GM19372 (cell line): ENCODE data around the gene EPS15.

Source experiments
- ATAC-seq: cut with Tn5 transposase; IDR thresholded peaks from one replicate; pipeline ENCODE4 v1.9.1; 2021; ENCODE audit warnings: mild to moderate bottlenecking, low read depth, moderate library complexity; ENCODE audit not compliant: unreplicated experiment

EPS15 gene

DNA sequence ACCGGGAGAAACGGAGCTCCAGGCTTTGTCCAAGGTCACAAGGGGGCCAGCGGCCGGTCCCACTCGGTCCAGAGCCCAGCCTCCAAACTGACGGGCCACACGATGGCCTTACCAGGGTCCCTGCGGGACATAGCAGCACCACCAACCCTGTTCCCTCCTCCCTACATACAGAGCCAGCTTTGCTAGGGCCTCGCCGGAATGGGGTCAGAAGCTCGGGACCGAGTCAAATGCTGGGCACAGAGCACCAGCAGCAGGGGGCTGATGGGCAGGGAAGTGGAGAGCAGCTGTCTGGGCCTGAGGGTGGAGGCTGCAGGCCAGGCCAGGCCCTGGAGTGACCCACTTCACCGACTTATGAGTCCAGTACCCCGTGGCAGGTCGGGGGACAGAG, 173.8 kb downstream of the EPS15 start:
- no peak for ATAC-seq

- no peak for ATAC-seq
Measured at GRCh38 chr1:51344602-51345299, 174.3 kb downstream of the EPS15 start.

DNA sequence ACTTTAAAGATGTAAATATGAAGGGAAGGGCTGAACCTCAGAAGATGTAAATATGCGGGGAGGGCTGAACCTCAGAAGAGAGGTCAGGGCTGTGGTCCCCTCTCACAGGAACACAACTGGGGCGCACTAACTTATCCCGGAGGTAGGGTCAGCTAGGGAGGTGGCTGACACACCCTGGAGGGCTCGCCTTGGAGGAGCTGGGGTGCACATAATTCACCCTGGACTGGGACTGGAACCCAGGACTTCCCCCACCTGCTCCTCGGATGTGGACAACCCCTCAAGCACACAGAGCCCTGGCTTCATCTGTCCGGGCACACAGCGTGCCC, 174.8 kb downstream of the EPS15 start:
- ATAC-seq = no peak

GRCh38 chr1:51343624-51344023, 175.4 kb downstream of the EPS15 start:
- ATAC-seq = no peak

- no peak for ATAC-seq
Measured at GRCh38 chr1:51342591-51343206, 176.4 kb downstream of the EPS15 start.

DNA sequence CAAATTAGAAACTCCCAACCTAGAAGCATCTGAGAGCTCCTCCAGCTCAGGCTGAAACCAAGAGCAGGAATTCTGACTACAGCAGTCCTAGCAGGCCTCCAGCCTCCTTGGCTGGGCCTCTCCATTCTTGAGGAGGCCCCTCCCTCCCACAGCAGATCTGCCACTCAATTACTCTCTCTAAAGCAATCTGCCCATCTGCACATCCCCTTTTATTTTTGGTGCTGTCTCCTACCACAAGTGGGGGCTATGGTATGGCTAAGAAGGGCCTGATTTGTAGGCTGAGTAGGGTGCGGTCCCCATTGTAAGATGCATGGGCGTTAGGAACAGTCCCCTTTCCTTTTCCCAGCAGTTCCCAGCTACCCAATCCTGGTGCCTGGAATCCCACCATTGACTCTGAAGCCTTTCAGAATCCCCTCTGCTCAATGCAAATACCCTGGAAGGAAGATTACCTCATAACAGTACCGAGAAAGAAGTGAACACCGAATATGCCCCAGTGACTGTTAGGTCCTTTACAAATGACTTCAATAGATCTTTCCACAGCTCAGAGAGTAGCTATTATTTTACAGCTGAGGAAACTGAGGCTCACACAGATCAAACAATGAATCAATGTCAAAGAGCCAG, 177.1 kb downstream of the EPS15 start:
- ATAC-seq = no peak

GRCh38 chr1:51340380-51340779, 178.7 kb downstream of the EPS15 start:
- no peak for ATAC-seq

GRCh38 chr1:51336711-51337110, 182.4 kb downstream of the EPS15 start:
- no peak for ATAC-seq

DNA sequence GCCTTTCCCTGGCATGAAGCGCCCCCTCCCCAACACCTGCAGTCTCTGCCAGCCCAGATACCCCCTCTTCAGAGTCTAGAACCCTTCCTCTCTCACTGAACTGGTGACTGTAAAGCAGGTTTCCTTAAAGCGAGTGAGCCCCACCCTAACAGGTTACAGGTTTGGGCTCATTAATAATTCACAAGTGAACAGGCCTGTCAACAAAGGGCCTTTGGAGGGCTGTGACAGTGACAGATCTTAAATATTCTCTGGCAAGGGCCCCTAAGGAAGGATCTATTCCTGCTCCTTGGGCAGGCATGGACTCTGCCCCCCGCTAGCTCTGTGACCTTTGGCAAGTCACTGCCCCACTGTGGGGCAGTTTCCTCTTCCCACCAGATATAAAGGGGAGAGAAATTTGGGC, 183.1 kb downstream of the EPS15 start:
- no peak for ATAC-seq

DNA sequence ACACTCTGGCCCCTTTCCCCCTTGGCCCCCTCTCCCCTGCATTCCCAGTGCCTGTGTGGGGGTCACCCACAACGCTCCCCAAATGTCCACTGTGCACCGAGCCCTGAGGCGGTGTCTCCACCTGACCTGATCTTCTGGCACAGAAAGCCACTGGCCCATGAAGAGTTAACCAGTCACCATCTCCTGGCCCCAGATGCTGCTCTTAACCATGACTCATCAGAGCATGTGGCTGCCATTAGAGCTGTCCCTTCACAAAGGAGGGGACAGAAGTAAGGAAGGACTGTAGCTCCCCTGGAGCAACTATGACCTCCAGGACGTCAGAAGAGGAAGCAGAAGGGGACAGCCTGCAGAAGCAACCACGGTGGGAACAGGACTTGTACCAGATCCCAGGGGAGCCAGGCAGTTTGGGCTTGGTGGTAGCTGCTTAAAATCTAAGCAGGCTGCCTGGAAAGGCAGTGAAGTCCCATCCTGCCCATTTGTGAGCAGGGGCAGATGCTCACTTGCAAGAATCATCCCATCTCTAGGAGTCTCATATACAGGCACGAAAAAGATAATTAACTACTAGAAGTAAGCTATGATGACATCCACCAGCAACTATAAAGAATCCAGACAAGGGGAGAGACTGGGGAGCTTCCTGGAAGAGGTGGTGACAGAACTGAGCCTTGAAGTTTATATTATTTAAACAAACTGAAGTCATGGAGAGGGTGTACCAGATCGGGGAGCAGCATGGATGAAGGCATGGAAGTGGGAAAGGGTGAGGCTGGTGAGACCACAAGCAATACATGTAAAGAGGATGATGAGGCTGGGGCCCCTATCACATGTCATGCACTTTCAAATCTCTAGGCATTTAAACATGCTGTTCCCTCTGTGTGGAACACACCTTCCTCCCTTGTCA, 187.6 kb downstream of the EPS15 start:
- no peak for ATAC-seq

DNA sequence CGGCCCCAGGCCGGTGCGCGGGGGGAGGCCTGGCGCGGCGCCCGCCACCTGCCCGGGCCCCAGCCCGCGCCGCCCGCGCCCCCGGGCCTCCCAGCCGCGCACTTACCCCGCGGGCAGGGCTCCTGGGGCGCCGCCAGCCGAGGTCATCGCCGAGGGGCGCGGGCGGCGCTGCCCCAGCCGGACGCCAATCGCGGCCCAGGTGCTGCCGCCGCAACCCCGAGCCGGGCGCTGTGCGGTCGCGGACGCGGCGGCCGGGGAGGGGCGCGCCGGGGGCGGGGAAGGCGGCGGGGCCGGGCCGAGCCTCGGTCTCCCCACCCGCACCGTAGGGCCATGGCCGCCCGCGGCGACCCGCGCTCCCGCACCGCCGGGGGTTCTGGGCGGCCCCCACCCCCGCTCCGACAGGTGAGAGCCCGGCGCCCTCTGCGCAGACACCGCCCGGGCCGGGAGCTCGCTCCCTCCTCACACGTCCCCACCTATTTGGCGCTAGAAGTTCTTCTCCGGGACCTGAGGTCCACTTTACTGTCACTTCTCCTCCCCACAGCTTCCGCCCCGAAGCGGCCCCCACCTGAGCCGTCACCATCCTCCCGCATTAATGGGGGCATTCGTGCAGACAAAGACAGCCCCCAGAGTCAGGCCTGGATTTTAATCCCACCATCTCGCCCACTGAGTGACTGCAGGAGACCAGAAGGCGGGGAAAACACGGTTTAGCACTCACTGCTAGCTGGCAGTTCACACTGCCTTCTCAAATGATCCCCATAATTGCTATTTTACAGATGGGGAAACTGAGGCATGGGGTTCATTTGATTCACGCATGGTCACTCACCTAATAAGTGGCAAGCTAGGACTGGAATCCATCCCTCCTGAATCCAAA, 188.5 kb downstream of the EPS15 start, which contains the start of gene TTC39A:
TTC39A (minus strand) TSS at position 232 of the 871 bp plus-strand sequence; CDS start at position 147, 85 bp downstream.
- no peak for ATAC-seq

DNA sequence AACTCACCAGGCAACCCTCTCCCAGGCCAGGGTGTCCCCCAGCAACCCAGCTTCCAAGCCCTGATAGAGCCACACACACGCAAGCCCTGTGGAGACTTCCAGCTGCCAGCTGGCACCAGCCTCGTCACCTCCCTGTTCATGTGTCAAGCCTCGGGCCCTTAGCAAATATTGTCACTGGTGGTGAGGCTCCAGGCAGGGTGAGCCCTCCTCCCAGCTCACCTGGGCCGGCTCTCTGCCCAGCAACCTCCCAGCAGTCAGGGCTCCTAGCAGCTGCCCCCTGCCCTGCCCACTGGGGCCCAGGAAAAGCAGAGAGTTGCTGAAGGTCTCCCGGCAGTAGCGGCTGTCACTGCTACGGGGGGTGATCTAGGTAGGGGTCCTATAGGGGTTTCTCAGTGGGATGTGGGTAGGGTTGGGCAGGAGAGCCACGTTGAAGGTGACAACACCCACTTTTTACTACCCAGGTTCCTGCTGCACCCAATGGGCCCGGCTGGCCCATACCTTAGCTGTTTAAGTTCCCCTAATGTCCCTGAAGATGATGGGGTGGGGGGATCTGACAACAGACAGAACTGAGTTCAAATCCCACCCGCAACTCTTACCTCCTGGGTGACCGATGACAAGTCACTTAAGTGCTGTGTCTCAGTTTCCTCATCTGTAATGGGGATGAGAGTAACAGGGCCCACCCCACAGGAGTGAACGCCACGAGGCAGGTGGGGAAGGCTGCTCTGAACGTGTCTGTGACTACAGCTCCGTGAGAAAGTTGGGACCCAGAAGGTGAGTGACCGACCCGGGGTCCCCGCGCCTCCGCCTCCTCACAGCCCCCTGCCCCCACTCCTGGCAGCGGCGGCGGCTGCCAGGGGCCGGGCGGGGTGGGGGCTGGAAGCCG, 189.4 kb downstream of the EPS15 start:
- ATAC-seq = no peak

DNA sequence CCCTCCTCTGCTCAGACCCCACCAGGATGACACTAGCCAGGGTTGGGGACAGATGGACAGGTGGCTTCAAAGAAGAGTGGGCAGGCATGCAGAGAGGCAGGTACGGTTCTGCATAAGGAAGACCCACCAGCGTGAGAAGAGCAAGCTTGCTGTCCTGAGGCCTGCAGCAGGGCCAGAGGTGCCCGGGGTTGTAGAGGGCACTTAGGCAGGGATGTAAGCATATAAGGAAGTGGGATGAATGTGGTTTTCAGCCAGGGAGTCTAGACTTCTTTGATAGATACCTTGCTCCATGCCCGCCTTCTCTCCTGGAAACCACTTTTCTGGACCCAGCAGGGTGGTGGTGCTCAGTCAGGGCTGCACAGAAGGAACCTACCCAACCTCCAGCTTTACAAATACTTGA, 190.1 kb downstream of the EPS15 start:
- ATAC-seq = no peak

GRCh38 chr1:51328279-51328678, 190.8 kb downstream of the EPS15 start:
- no peak for ATAC-seq

DNA sequence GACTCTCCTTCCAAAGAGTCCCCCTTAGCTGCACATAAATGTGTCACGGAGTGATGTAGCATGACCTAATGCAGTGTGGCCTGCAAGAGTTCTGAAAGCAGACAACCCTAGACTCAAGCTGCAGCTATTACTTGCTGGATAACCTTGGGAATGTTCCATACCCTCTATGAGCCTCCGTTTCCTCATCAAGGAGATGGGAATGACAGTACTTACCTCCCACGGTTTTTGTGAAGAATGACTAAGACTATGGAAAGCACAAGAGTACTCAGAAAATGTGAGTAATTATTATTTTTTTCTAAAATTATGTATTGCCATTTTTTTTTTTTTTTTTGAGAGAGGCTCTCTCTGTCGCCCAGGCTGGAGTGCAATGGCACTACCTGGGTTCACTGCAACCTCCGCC, 191.7 kb downstream of the EPS15 start:
- ATAC-seq = no peak

- ATAC-seq = no peak
Measured at GRCh38 chr1:51326839-51327238, 192.2 kb downstream of the EPS15 start.

DNA sequence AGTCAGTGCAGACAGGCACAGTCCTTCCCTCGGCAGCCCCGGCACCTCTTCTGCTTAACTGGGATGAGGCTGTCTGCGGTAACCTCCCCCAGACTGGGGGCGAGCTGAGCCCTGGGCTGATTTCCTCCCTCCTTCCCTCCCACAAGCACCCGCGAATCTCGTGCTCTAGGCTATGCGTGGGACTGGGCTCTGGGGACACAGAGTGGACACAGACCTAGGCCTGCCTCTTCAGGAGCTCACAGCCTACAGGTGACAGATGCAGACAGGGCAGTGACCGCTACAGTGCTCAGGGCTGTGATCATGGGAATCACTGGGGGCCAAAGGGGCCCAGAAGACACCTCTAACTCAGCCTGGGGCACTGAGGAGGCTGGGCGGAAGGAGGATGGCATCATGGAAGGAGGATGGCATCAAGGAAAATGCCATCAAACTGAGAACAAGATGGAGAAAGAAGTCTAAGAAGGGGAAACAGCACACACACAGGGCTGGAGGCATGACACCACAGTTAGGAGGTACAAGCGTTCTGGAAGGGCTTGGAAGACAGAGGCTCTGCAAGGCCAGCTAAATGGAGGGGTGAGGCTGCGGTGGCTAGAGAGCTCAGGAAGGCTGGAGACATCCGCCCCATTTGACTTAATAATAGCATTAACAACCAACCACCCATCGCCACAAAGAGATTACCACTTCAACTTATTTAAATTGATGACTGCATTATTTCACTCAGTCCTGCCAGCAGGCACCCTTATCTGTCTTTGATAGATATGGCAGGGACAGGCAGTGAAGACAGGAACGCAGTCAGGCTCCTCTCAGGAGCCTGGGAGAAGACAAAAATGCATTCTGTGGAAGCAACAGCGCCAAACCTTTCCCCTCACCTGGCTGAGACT, 192.9 kb downstream of the EPS15 start:
- no peak for ATAC-seq

DNA sequence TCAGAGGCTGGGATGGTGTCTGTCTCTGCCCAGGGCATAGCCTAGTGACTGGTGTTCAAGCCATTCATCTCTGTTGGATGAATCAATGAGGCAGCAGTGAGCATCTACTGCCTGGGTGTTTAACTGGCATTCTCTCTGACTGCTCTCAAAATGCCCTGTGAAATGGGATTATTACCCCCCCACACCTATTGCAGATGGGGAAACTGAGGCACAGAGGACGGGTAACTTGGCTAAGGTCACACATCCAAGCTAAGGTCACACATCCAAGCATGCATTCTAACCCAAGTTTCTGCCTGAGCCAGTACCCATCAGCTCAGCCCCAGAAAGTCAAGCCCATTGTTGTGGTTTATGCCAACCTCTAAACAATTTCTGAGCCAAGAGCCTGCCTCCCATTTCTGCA, 193.7 kb downstream of the EPS15 start:
- no peak for ATAC-seq
